Measurements from ENCODE around the gene MAPK6.
"Not testable (repeated sequence)": the region's sequence is repeated elsewhere in the genome, so short reads cannot be mapped to it uniquely, and the experiment has no call there.

MAPK6 gene

GRCh38 chr15:52042051-52042851 is 23.2 kb downstream of the MAPK6 start:
- DNase-seq (ENCODE audit: low read depth) = no peak

GRCh38 chr15:52045795-52046298 is 26.8 kb downstream of the MAPK6 start:
- not testable (repeated sequence) for DNase-seq (ENCODE audit: low read depth)

GRCh38 chr15:52046552-52046951 is 27.5 kb downstream of the MAPK6 start:
- not testable (repeated sequence) for DNase-seq (ENCODE audit: low read depth)

GRCh38 chr15:52050416-52050815 is 31.4 kb downstream of the MAPK6 start:
- DNase-seq (ENCODE audit: low read depth) = peak; percentile 42

- no peak for DNase-seq (ENCODE audit: low read depth)
These were observed 33.3 kb downstream of the MAPK6 start for GRCh38 chr15:52052066-52052935.

GRCh38 chr15:52054381-52054780 is 35.4 kb downstream of the MAPK6 start:
- no peak for DNase-seq (ENCODE audit: low read depth)

- not testable (repeated sequence) for DNase-seq (ENCODE audit: low read depth)
These were observed 35.8 kb downstream of the MAPK6 start for GRCh38 chr15:52054858-52055257.

- DNase-seq (ENCODE audit: low read depth) = no peak
These were observed 37.0 kb downstream of the MAPK6 start for GRCh38 chr15:52056001-52056400.

- no peak for DNase-seq (ENCODE audit: low read depth)
These were observed 37.5 kb downstream of the MAPK6 start for GRCh38 chr15:52056496-52056895.

- DNase-seq (ENCODE audit: low read depth) = no peak
These were observed 39.0 kb downstream of the MAPK6 start for GRCh38 chr15:52057996-52058395.

- DNase-seq (ENCODE audit: low read depth) = no peak
These were observed 41.5 kb downstream of the MAPK6 start for GRCh38 chr15:52060501-52060900.

- DNase-seq (ENCODE audit: low read depth) = no peak
These were observed 48.0 kb downstream of the MAPK6 start for GRCh38 chr15:52066842-52067544.

GRCh38 chr15:52067545-52067926 is 48.5 kb downstream of the MAPK6 start:
- DNase-seq (ENCODE audit: low read depth) = no peak

GRCh38 chr15:52068004-52068615 is 49.1 kb downstream of the MAPK6 start:
- DNase-seq (ENCODE audit: low read depth) = no peak

- no peak for DNase-seq (ENCODE audit: low read depth)
These were observed 50.5 kb downstream of the MAPK6 start for GRCh38 chr15:52069559-52069958.

- DNase-seq (ENCODE audit: low read depth) = no peak
These were observed 52.6 kb downstream of the MAPK6 start for GRCh38 chr15:52071570-52071969.

- DNase-seq (ENCODE audit: low read depth) = peak; percentile 86
These were observed 58.1 kb downstream of the MAPK6 start for GRCh38 chr15:52076889-52077781.

GRCh38 chr15:52078197-52078875 is 59.3 kb downstream of the MAPK6 start:
- no peak for DNase-seq (ENCODE audit: low read depth)

GRCh38 chr15:52078876-52079700 is 60.1 kb downstream of the MAPK6 start:
- no peak for DNase-seq (ENCODE audit: low read depth)

Measured in HS-5 (cell line).